HEK293 (cell line): ENCODE measurements around the gene TTC24.

ENCODE experiments used
- CTCF ChIA-PET: fragments of 350-600 bp; formaldehyde crosslinking; extraction: SDS; loops from one replicate; lab custom pipeline; 2021; ENCODE audit warnings: antibody characterized with exemption; lab: Yijun Ruan, JAX
- POLR2A ChIA-PET: fragments of 300-600 bp; formaldehyde crosslinking; extraction: SDS; loops from one replicate; lab custom pipeline; 2020; ENCODE audit warnings: antibody characterized with exemption, inconsistent platforms; lab: Yijun Ruan, JAX
- H3K27ac ChIP-seq: fragments of 200-500 bp; sonication (Bioruptor generic); 2 replicates; pipeline ENCODE4 v1.5.1; 2014; ENCODE audit warnings: low read depth, low read length, control low read depth, inconsistent platforms; ENCODE audit errors: extremely low read depth
- H3K36me3 ChIP-seq, 2 experiments: fragments of 200-500 bp in 1 of 2; sonication (Bioruptor generic) in 1 of 2; 1 replicate in 1 of 2; 2 replicates in 1 of 2; pipeline ENCODE4 v1.5.1; 2014 to 2017; ENCODE audit warnings: inconsistent platforms in 2 of 2, low read length in 2 of 2; ENCODE audit not compliant: control insufficient read depth in 2 of 2, insufficient read depth in 1 of 2
- H3K4me1 ChIP-seq: fragments of 200-500 bp; sonication (Bioruptor generic); 2 replicates; pipeline ENCODE4 v1.5.1; 2014; ENCODE audit warnings: mild to moderate bottlenecking, low read length, inconsistent platforms; ENCODE audit not compliant: control insufficient read depth, insufficient read depth
- H3K4me3 ChIP-seq: 2 replicates; pipeline ENCODE4 v1.5.1; 2011; ENCODE audit warnings: low read depth, mild to moderate bottlenecking, control low read depth, low read length, moderate library complexity
- H3K9me3 ChIP-seq: fragments of 200-500 bp; sonication (Bioruptor generic); 2 replicates; pipeline ENCODE4 v1.5.1; 2014; ENCODE audit warnings: low read depth, low read length, inconsistent platforms; ENCODE audit not compliant: control insufficient read depth, insufficient read depth
- BCL6B ChIP-seq: fragments of 450-650 bp; formaldehyde crosslinking; IDR thresholded peaks from 2 replicates; pipeline ENCODE4 v1.5.1; 2017; ENCODE audit warnings: missing biosample characterization, missing genetic modification characterization
- CTCF ChIP-seq: fragments of 450-650 bp; formaldehyde crosslinking; IDR thresholded peaks from 2 replicates; pipeline ENCODE4 v1.5.1; 2016; ENCODE audit warnings: missing biosample characterization, missing genetic modification characterization
- KLF16 ChIP-seq: fragments of 450-650 bp; formaldehyde crosslinking; IDR thresholded peaks from 2 replicates; pipeline ENCODE4 v1.5.1; 2017; ENCODE audit warnings: missing biosample characterization, missing genetic modification characterization
- KLF7 ChIP-seq: fragments of 450-650 bp; formaldehyde crosslinking; IDR thresholded peaks from 2 replicates; pipeline ENCODE4 v1.5.1; 2016; ENCODE audit warnings: missing biosample characterization, missing genetic modification characterization, borderline replicate concordance
- ZBTB21 ChIP-seq: fragments of 450-650 bp; formaldehyde crosslinking; IDR thresholded peaks from 2 replicates; pipeline ENCODE4 v1.5.1; 2017; ENCODE audit warnings: missing biosample characterization, missing genetic modification characterization
- ZBTB48 ChIP-seq: fragments of 450-650 bp; formaldehyde crosslinking; IDR thresholded peaks from 2 replicates; pipeline ENCODE4 v1.5.1; 2016; ENCODE audit warnings: missing biosample characterization, missing genetic modification characterization
- ZEB2 ChIP-seq: fragments of 450-650 bp; formaldehyde crosslinking; IDR thresholded peaks from 2 replicates; pipeline ENCODE4 v1.5.1; 2016; ENCODE audit warnings: missing biosample characterization, missing genetic modification characterization
- ZFHX2 ChIP-seq: fragments of 450-650 bp; formaldehyde crosslinking; conservative IDR thresholded peaks from 2 replicates; pipeline ENCODE4 v1.5.1; 2016; ENCODE audit warnings: missing biosample characterization, missing genetic modification characterization
- ZFP3 ChIP-seq: fragments of 450-650 bp; formaldehyde crosslinking; IDR thresholded peaks from 2 replicates; pipeline ENCODE4 v1.5.1; 2016; ENCODE audit warnings: low read depth, missing biosample characterization, missing genetic modification characterization
- ZFP69B ChIP-seq: fragments of 450-650 bp; formaldehyde crosslinking; IDR thresholded peaks from 2 replicates; pipeline ENCODE4 v1.5.1; 2016; ENCODE audit warnings: missing biosample characterization, missing genetic modification characterization
- ZNF169 ChIP-seq: fragments of 450-650 bp; formaldehyde crosslinking; IDR thresholded peaks from 2 replicates; pipeline ENCODE4 v1.5.1; 2016; ENCODE audit warnings: missing biosample characterization, missing genetic modification characterization
- ZNF174 ChIP-seq: fragments of 450-650 bp; formaldehyde crosslinking; IDR thresholded peaks from 2 replicates; pipeline ENCODE4 v1.5.0; 2017; ENCODE audit warnings: missing biosample characterization, mild to moderate bottlenecking, missing genetic modification characterization
- ZNF211 ChIP-seq: fragments of 450-650 bp; formaldehyde crosslinking; IDR thresholded peaks from 2 replicates; pipeline ENCODE4 v1.5.1; 2016; ENCODE audit warnings: low read depth, missing biosample characterization, missing genetic modification characterization
- ZNF350 ChIP-seq: fragments of 450-650 bp; formaldehyde crosslinking; IDR thresholded peaks from 2 replicates; pipeline ENCODE4 v1.5.0; 2017; ENCODE audit warnings: missing biosample characterization, mild to moderate bottlenecking, missing genetic modification characterization
- ZNF391 ChIP-seq: fragments of 450-650 bp; formaldehyde crosslinking; IDR thresholded peaks from 2 replicates; pipeline ENCODE4 v1.5.1; 2016; ENCODE audit warnings: low read depth, missing biosample characterization, missing genetic modification characterization, borderline replicate concordance
- ZNF571 ChIP-seq: fragments of 450-650 bp; formaldehyde crosslinking; IDR thresholded peaks from 2 replicates; pipeline ENCODE4 v1.5.0; 2017; ENCODE audit warnings: missing biosample characterization, missing genetic modification characterization
- ZNF626 ChIP-seq: fragments of 450-650 bp; sonication (Bioruptor Pico); formaldehyde crosslinking; IDR thresholded peaks from 2 replicates; pipeline ENCODE4 v1.5.1; 2018; ENCODE audit warnings: missing biosample characterization, missing genetic modification characterization, inconsistent platforms
- ZNF639 ChIP-seq: fragments of 450-650 bp; formaldehyde crosslinking; IDR thresholded peaks from 2 replicates; pipeline ENCODE4 v1.5.1; 2016; ENCODE audit warnings: missing biosample characterization, missing genetic modification characterization
- ZNF701 ChIP-seq: fragments of 450-650 bp; formaldehyde crosslinking; IDR thresholded peaks from 2 replicates; pipeline ENCODE4 v1.5.1; 2016; ENCODE audit warnings: missing biosample characterization, missing genetic modification characterization
- ZNF707 ChIP-seq: fragments of 450-650 bp; formaldehyde crosslinking; IDR thresholded peaks from 2 replicates; pipeline ENCODE4 v1.5.1; 2016; ENCODE audit warnings: missing biosample characterization, missing genetic modification characterization
- TF ChIP-seq, protein P1 (sequence below): fragments of 450-650 bp; formaldehyde crosslinking; IDR thresholded peaks from 2 replicates; pipeline ENCODE4 v1.5.1; 2016; ENCODE audit warnings: missing biosample characterization, missing genetic modification characterization, borderline replicate concordance
- TF ChIP-seq, protein P2 (sequence below): fragments of 450-650 bp; formaldehyde crosslinking; IDR thresholded peaks from 2 replicates; pipeline ENCODE4 v1.5.1; 2016; ENCODE audit warnings: missing biosample characterization, missing genetic modification characterization

Gene TTC24

GRCh38 chr1:156581661-156582387, 2.3 kb downstream of the TTC24 start (continued):
- TF ChIP-seq ZNF701 (no peak), ZNF391 (no peak)

- no peaks in the 10 kb centered on the region for H3K9me3 ChIP-seq
- H3K4me1 ChIP-seq = no peaks in the 10 kb centered on the region
- ChIA-PET POLR2A (interaction anchor here (1.5 kb wide), 1 partner anchor 9 kb away, joined by 3 read pairs; the partner anchor contains the start of gene NAXE), CTCF (interaction anchor here (0.7 to 3.7 kb wide), 10 partner anchors 8 to 97 kb away, joined by 3 to 17 read pairs (median 3); partner anchors contain the start of genes GPATCH4, IQGAP3 and NAXE)
- no peak overlapping the region for H3K4me3 ChIP-seq
- no peaks in the 10 kb centered on the region for H3K36me3 ChIP-seq
- no peak for TF ChIP-seq ZFP69B (tag by site-specific recombination)
- TF ChIP-seq ZBTB48 (tag by site-specific recombination) = no peak
- TF ChIP-seq, protein P1, sequence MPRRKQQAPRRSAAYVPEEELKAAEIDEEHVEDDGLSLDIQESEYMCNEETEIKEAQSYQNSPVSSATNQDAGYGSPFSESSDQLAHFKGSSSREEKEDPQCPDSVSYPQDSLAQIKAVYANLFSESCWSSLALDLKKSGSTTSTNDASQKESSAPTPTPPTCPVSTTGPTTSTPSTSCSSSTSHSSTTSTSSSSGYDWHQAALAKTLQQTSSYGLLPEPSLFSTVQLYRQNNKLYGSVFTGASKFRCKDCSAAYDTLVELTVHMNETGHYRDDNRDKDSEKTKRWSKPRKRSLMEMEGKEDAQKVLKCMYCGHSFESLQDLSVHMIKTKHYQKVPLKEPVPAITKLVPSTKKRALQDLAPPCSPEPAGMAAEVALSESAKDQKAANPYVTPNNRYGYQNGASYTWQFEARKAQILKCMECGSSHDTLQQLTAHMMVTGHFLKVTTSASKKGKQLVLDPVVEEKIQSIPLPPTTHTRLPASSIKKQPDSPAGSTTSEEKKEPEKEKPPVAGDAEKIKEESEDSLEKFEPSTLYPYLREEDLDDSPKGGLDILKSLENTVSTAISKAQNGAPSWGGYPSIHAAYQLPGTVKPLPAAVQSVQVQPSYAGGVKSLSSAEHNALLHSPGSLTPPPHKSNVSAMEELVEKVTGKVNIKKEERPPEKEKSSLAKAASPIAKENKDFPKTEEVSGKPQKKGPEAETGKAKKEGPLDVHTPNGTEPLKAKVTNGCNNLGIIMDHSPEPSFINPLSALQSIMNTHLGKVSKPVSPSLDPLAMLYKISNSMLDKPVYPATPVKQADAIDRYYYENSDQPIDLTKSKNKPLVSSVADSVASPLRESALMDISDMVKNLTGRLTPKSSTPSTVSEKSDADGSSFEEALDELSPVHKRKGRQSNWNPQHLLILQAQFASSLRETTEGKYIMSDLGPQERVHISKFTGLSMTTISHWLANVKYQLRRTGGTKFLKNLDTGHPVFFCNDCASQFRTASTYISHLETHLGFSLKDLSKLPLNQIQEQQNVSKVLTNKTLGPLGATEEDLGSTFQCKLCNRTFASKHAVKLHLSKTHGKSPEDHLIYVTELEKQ (tag by site-specific recombination) = no peak
- TF ChIP-seq BCL6B (tag by site-specific recombination) = no peak
- no peak for TF ChIP-seq ZNF350
- no peak for TF ChIP-seq ZNF211 (tag by site-specific recombination)
- no peak for TF ChIP-seq ZNF169
- TF ChIP-seq ZFHX2 (tag by site-specific recombination) = no peak
- no peak for TF ChIP-seq KLF16 (tag by site-specific recombination)
- no peak for TF ChIP-seq ZNF707 (tag by site-specific recombination)
- no peak for TF ChIP-seq ZNF571 (tag by site-specific recombination)
- TF ChIP-seq ZNF626 (tag by site-specific recombination) = no peak
- TF ChIP-seq ZEB2 (tag by site-specific recombination) = no peak
- TF ChIP-seq KLF7 (tag by site-specific recombination) = no peak
- no peak for TF ChIP-seq ZFP3 (tag by site-specific recombination)
- TF ChIP-seq ZBTB21 (tag by site-specific recombination) = no peak
- TF ChIP-seq, protein P2, sequence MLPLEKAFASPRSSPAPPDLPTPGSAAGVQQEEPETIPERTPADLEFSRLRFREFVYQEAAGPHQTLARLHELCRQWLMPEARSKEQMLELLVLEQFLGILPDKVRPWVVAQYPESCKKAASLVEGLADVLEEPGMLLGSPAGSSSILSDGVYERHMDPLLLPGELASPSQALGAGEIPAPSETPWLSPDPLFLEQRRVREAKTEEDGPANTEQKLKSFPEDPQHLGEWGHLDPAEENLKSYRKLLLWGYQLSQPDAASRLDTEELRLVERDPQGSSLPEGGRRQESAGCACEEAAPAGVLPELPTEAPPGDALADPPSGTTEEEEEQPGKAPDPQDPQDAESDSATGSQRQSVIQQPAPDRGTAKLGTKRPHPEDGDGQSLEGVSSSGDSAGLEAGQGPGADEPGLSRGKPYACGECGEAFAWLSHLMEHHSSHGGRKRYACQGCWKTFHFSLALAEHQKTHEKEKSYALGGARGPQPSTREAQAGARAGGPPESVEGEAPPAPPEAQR (tag by site-specific recombination) = no peak
- no peak for TF ChIP-seq CTCF (tag by site-specific recombination)
- no peak for TF ChIP-seq ZNF174 (tag by site-specific recombination)
- no peak for TF ChIP-seq ZNF639
- H3K27ac ChIP-seq = no peak overlapping the region
These were observed 3.0 kb downstream of the TTC24 start for GRCh38 chr1:156582388-156583017.
